IMR-90 (cell line): Measurements from ENCODE around the gene KRT80. TPM values are rescaled to one million over a fixed set of nuclear protein-coding genes. Genes with fewer than 3 reads are reported as not detected.

Experiments used
- polyA plus RNA-seq, 3 experiments: library from polyadenylated mRNA; depleted of rRNA; stranded (reverse); fragments of >200 nt; gene quantifications; 2 replicates each; pipeline ENCODE4 v1.2.3, GENCODE V29; 2012; ENCODE audit warnings: low replicate concordance in 1 of 3
- total RNA-seq: library from RNA; depleted of rRNA; stranded (reverse); fragments of >200 nt; gene quantifications from 2 replicates; pipeline ENCODE4 v1.2.3, GENCODE V29; 2012
- TF ChIP-seq, protein P1 (sequence below): fragments of 150-350 bp; IDR thresholded peaks from 2 replicates; pipeline ENCODE4 v1.6.1; 2016; ENCODE audit warnings: low read depth, mild to moderate bottlenecking, low read length, moderate library complexity, borderline replicate concordance

KRT80 gene
- total and polyA plus RNA-seq, 2 of the 4 experiments (the other 2 are of a cell fraction): 0.54 to 3.4 TPM

DNA sequence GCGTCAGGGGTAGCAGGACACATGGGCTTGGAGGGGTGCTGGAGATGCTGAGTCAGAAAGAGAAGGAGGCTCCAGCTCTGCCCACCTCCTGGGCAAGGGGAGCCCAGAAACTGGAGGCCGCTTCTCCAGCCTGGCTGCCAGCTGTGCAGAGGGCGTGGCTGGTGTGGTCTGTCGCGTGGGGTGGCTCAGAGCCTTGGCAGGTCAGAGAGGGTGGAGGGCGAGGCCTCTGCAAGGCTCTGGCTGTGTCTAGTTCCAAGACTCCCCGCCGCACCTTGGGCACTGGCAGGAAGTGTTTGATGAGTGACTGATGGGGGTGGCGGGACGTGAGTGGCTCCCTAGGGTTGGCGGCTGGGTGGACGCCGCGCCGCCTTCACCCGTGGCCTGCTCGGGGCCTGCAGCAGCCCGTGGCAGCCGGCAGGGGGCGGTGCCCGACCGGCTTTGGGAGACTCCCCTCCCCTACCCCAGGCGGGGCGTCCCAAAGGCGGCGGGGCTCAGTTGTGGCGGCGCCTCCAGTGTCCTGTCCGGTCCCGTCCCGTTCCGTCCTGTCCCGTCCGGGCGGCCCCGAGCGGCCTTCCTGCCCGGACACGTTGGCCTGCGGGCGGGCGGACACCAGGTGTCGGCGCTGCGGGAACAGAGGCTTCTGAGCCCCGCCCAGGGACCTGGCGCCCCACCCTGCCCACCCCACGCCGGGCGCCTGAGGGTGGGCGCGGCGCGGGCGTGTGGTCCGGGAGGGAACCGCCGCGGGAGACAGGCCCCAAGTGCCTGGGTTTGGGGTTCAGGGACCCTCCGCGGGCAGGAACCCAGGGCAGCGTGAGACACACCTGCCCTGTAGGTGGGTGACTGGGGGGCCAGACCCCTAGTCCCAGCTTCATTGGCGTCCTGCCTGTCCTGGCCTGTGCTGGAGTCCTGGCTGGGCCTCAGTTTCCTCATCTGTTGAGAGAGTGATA is 39.7 kb downstream of the KRT80 start (continued):
- TF ChIP-seq, protein P1, sequence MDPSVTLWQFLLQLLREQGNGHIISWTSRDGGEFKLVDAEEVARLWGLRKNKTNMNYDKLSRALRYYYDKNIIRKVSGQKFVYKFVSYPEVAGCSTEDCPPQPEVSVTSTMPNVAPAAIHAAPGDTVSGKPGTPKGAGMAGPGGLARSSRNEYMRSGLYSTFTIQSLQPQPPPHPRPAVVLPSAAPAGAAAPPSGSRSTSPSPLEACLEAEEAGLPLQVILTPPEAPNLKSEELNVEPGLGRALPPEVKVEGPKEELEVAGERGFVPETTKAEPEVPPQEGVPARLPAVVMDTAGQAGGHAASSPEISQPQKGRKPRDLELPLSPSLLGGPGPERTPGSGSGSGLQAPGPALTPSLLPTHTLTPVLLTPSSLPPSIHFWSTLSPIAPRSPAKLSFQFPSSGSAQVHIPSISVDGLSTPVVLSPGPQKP: no peak
